Measurements from ENCODE around the gene PINLYP.

The PINLYP gene

GRCh38 chr19:43624933-43625332 lies 49.3 kb downstream of the PINLYP start:
- no peak for TF ChIP-seq POLR2A (IDR thresholded peaks at IDR 0.05; ENCODE audit: extremely low read depth, insufficient read length)
- no peak for TF ChIP-seq MYC (IDR thresholded peaks at IDR 0.05; ENCODE audit: low read depth, low read length)
- TF ChIP-seq MAX (IDR thresholded peaks at IDR 0.05; ENCODE audit: low read depth, low read length): no peak
- TF ChIP-seq CTCF (IDR thresholded peaks at IDR 0.05; ENCODE audit: low read depth, low read length): no peak
- peak; percentile 65 for DNase-seq (ENCODE audit: low read depth)
- no peak overlapping the region for H3K4me3 ChIP-seq (ENCODE audit: low read depth, low read length)

GRCh38 chr19:43625918-43626579 lies 50.4 kb downstream of the PINLYP start:
- TF ChIP-seq CTCF (IDR thresholded peaks at IDR 0.05; ENCODE audit: low read depth, low read length) (peak; percentile 14), POLR2A (IDR thresholded peaks at IDR 0.05; ENCODE audit: extremely low read depth, insufficient read length) (no peak)
- no peak overlapping the region for H3K4me3 ChIP-seq (ENCODE audit: low read depth, low read length)
- peak; percentile 73 for DNase-seq (ENCODE audit: low read depth)

GRCh38 chr19:43626838-43627237 lies 51.2 kb downstream of the PINLYP start:
- TF ChIP-seq MAX (IDR thresholded peaks at IDR 0.05; ENCODE audit: low read depth, low read length) (no peak), CTCF (IDR thresholded peaks at IDR 0.05; ENCODE audit: low read depth, low read length) (no peak), POLR2A (IDR thresholded peaks at IDR 0.05; ENCODE audit: extremely low read depth, insufficient read length) (no peak), MYC (IDR thresholded peaks at IDR 0.05; ENCODE audit: low read depth, low read length) (no peak)
- DNase-seq (ENCODE audit: low read depth): no peak
- no peak overlapping the region for H3K4me3 ChIP-seq (ENCODE audit: low read depth, low read length)

- no peak overlapping the region for H3K4me3 ChIP-seq (ENCODE audit: low read depth, low read length)
- no peak for DNase-seq (ENCODE audit: low read depth)
- no peak for TF ChIP-seq MAX (IDR thresholded peaks at IDR 0.05; ENCODE audit: low read depth, low read length)
Observed at GRCh38 chr19:43628646-43629326, 53.2 kb downstream of the PINLYP start.

GRCh38 chr19:43631491-43631890 lies 55.9 kb downstream of the PINLYP start:
- TF ChIP-seq MYC (IDR thresholded peaks at IDR 0.05; ENCODE audit: low read depth, low read length) (no peak), CTCF (IDR thresholded peaks at IDR 0.05; ENCODE audit: low read depth, low read length) (no peak), MAX (IDR thresholded peaks at IDR 0.05; ENCODE audit: low read depth, low read length) (no peak), POLR2A (IDR thresholded peaks at IDR 0.05; ENCODE audit: extremely low read depth, insufficient read length) (no peak)
- H3K4me3 ChIP-seq (ENCODE audit: low read depth, low read length): no peak overlapping the region
- no peak for DNase-seq (ENCODE audit: low read depth)
